GM23338 (cell line): ENCODE measurements around the gene SCTR. TPM values are rescaled to one million over a fixed set of nuclear protein-coding genes. Genes with fewer than 3 reads are reported as not detected.
A peak's percentile ranks its signal among the peaks of the same experiment; 100 is the strongest.

Experiments
- ATAC-seq: fragments of 200-7000 bp; cut with Tn5 transposase; 3 replicates; pipeline ENCODE4 v1.9.1; 2020
- DNase-seq: peaks from one replicate; pipeline ENCODE4 v3.0.0-alpha.2; 2015; ENCODE audit warnings: low spot score
- H2AFZ ChIP-seq: fragments of 200-600 bp; sonication (generic); 2 replicates; pipeline ENCODE4 v1.8.0; 2016; ENCODE audit warnings: antibody characterized with exemption, mild to moderate bottlenecking, moderate library complexity
- H3F3A ChIP-seq: fragments of 200-600 bp; sonication (generic); replicated peaks from 2 replicates; pipeline ENCODE4 v1.8.0; 2017; ENCODE audit warnings: antibody characterized with exemption, mixed run types, low read depth
- H3K27ac ChIP-seq: fragments of 200-600 bp; sonication (generic); 2 replicates; pipeline ENCODE4 v1.6.1; 2016; ENCODE audit warnings: low read depth
- H3K27me3 ChIP-seq: fragments of 200-600 bp; sonication (generic); 2 replicates; pipeline ENCODE4 v1.8.0; 2016; ENCODE audit warnings: mild to moderate bottlenecking, mixed run types, moderate library complexity; ENCODE audit not compliant: insufficient read depth
- H3K36me3 ChIP-seq: fragments of 200-600 bp; sonication (generic); 2 replicates; pipeline ENCODE4 v1.8.0; 2016; ENCODE audit warnings: mild to moderate bottlenecking; ENCODE audit not compliant: insufficient read depth
- H3K4me1 ChIP-seq: fragments of 200-600 bp; sonication (generic); 2 replicates; pipeline ENCODE4 v1.8.0; 2016; ENCODE audit warnings: mild to moderate bottlenecking, moderate library complexity; ENCODE audit not compliant: insufficient read depth
- H3K4me2 ChIP-seq: fragments of 200-600 bp; sonication (generic); 2 replicates; pipeline ENCODE4 v1.7.1; 2017; ENCODE audit warnings: mixed run types
- H3K4me3 ChIP-seq: fragments of 200-600 bp; sonication (generic); 2 replicates; pipeline ENCODE4 v1.6.1; 2016; ENCODE audit warnings: mixed run types
- H3K79me2 ChIP-seq: fragments of 200-600 bp; sonication (generic); replicated peaks from 2 replicates; pipeline ENCODE4 v1.8.0; 2017; ENCODE audit warnings: mild to moderate bottlenecking; ENCODE audit not compliant: insufficient read depth
- H3K9me2 ChIP-seq: fragments of 200-600 bp; sonication (generic); 2 replicates; pipeline ENCODE4 v1.8.0; 2017; ENCODE audit not compliant: insufficient read depth
- H4K20me1 ChIP-seq: fragments of 200-600 bp; sonication (generic); replicated peaks from 2 replicates; pipeline ENCODE4 v1.8.0; 2017; ENCODE audit warnings: mild to moderate bottlenecking; ENCODE audit not compliant: insufficient read depth
- H3K27ac Mint-ChIP-seq: 2 replicates; pipeline ENCODE4 v1.8.0; 2020; ENCODE audit warnings: inconsistent platforms, mild to moderate bottlenecking, moderate library complexity, mixed read lengths
- H3K27me3 Mint-ChIP-seq: 3 replicates; pipeline ENCODE4 v1.8.0; 2022; ENCODE audit warnings: low read depth, mild to moderate bottlenecking, moderate library complexity, mixed read lengths, inconsistent platforms; ENCODE audit not compliant: insufficient read depth, poor library complexity
- H3K36me3 Mint-ChIP-seq: 3 replicates; pipeline ENCODE4 v1.8.0; 2021; ENCODE audit warnings: low read depth, mild to moderate bottlenecking, inconsistent platforms, moderate library complexity, mixed read lengths
- H3K4me1 Mint-ChIP-seq: 3 replicates; pipeline ENCODE4 v1.8.0; 2020; ENCODE audit warnings: mild to moderate bottlenecking, inconsistent platforms, mixed read lengths
- H3K4me3 Mint-ChIP-seq: 3 replicates; pipeline ENCODE4 v1.8.0; 2021; ENCODE audit warnings: moderate library complexity, mild to moderate bottlenecking, inconsistent platforms, mixed read lengths
- H3K9me3 Mint-ChIP-seq: 3 replicates; pipeline ENCODE4 v1.8.0; 2020; ENCODE audit warnings: moderate library complexity, mild to moderate bottlenecking, inconsistent platforms, mixed read lengths
- CREB1 ChIP-seq: fragments of 250-450 bp; sonication (Bioruptor Pico); IDR thresholded peaks from 2 replicates; pipeline ENCODE4 v1.5.0; 2020; ENCODE audit warnings: low read depth, mild to moderate bottlenecking, moderate library complexity
- CTCF ChIP-seq, 2 experiments: fragments of 200-600 bp in 1 of 2; sonication (generic) in 1 of 2; conservative IDR thresholded peaks; 2 replicates each; pipeline versions ENCODE4 v1.5.1 to v1.6.1; 2016 to 2017; ENCODE audit warnings: antibody characterized with exemption in 2 of 2, low read depth in 2 of 2, mild to moderate bottlenecking in 2 of 2, moderate library complexity in 1 of 2
- ETS1 ChIP-seq: IDR thresholded peaks from 2 replicates; pipeline ENCODE4 v1.6.1; 2016; ENCODE audit warnings: antibody characterized with exemption
- EZH2 ChIP-seq: fragments of 200-600 bp; sonication (generic); IDR thresholded peaks from one replicate; pipeline ENCODE4 v1.8.0; 2017; ENCODE audit warnings: antibody characterized with exemption, mild to moderate bottlenecking, low read depth; ENCODE audit not compliant: unreplicated experiment
- EZH2phosphoT487 ChIP-seq: fragments of 200-600 bp; sonication (generic); IDR thresholded peaks from one replicate; pipeline ENCODE4 v1.8.1; 2018; ENCODE audit warnings: antibody characterized with exemption; ENCODE audit not compliant: unreplicated experiment
- JUNB ChIP-seq: IDR thresholded peaks from one replicate; pipeline ENCODE4 v1.6.1; 2016; ENCODE audit warnings: antibody characterized with exemption; ENCODE audit not compliant: unreplicated experiment
- NANOG ChIP-seq: IDR thresholded peaks from 2 replicates; pipeline ENCODE4 v1.6.1; 2016; ENCODE audit warnings: antibody characterized with exemption, borderline replicate concordance
- POLR2AphosphoS5 ChIP-seq: IDR thresholded peaks from 2 replicates; pipeline ENCODE4 v1.6.1; 2016; ENCODE audit warnings: antibody characterized with exemption, low read depth
- REST ChIP-seq: IDR thresholded peaks from one replicate; pipeline ENCODE4 v1.6.1; 2018; ENCODE audit warnings: antibody characterized with exemption; ENCODE audit not compliant: unreplicated experiment
- STAT1 ChIP-seq: IDR thresholded peaks from one replicate; pipeline ENCODE4 v1.6.1; 2016; ENCODE audit warnings: antibody characterized with exemption; ENCODE audit not compliant: unreplicated experiment
- ZNF114 ChIP-seq: fragments of 250-450 bp; sonication (Bioruptor Pico); IDR thresholded peaks from 2 replicates; pipeline ENCODE4 v1.5.0; 2020; ENCODE audit warnings: mild to moderate bottlenecking, moderate library complexity
- ZNF331 ChIP-seq: fragments of 250-450 bp; sonication (Bioruptor Pico); IDR thresholded peaks from 2 replicates; pipeline ENCODE4 v1.5.0; 2020; ENCODE audit warnings: low read depth, mild to moderate bottlenecking, moderate library complexity
- ZNF462 ChIP-seq: fragments of 250-450 bp; sonication (Bioruptor Pico); IDR thresholded peaks from 2 replicates; pipeline ENCODE4 v1.5.0; 2020; ENCODE audit warnings: mild to moderate bottlenecking, moderate library complexity
- polyA plus RNA-seq: library from polyadenylated mRNA; unstranded; fragments of >200 nt; fragmentation: Nextera tagmentation; extraction: Ambion mirVana; gene quantifications from 2 replicates; pipeline ENCODE4 v1.2.1, GENCODE V29; 2016
- total RNA-seq: library from RNA; depleted of rRNA; stranded (reverse); fragments of >200 nt; shearing (Covaris generic); gene quantifications from 2 replicates; pipeline ENCODE4 v1.2.3, GENCODE V29; 2014

The SCTR gene
- total and polyA plus RNA-seq, 2 experiments from 2014 or later = not detected

GRCh38 chr2:119426801-119427395 is 97.4 kb downstream of the SCTR start:
- Histone ChIP-seq H3K4me3 (no peak overlapping the region), H3K36me3 (no peaks in the 10 kb centered on the region; the same call in 1 of the 2 replicates), H3F3A (0 out of 2 replicates have a peak, but pooled peaks cover 7% of the 10 kb centered on the region), H2AFZ (peak overlapping the region; percentile 91), H4K20me1 (no peaks in the 10 kb centered on the region), H3K4me2 (no peak overlapping the region), H3K9me2 (no peaks in the 10 kb centered on the region), H3K79me2 (no peaks in the 10 kb centered on the region), H3K27me3 (0 out of 2 replicates have a peak, but pooled peaks cover 9% of the 10 kb centered on the region), H3K27ac (no peak overlapping the region), H3K4me1 (peaks cover 23% of the 10 kb centered on the region)
- Mint-ChIP-seq H3K36me3 (peaks cover under 1% of the 10 kb centered on the region; the same call in 1 of the 3 replicates), H3K27ac (no peak overlapping the region), H3K4me3 (no peak overlapping the region), H3K9me3 (peaks cover 7% of the 10 kb centered on the region), H3K4me1 (peaks cover 37% of the 10 kb centered on the region), H3K27me3 (peaks cover 7% of the 10 kb centered on the region)
- TF ChIP-seq CTCF (conservative IDR thresholded peaks at IDR 0.05; ENCODE audit: low read depth in 2 of 2) (no peak), ZNF462 (no peak), NANOG (no peak), ZNF331 (no peak), POLR2AphosphoS5 (no peak), ETS1 (no peak), JUNB (no peak), CREB1 (CRISPR knock-in tag) (no peak), REST (no peak), EZH2 (no peak), ZNF114 (CRISPR knock-in tag) (no peak), EZH2phosphoT487 (no peak), STAT1 (no peak)
- DNase-seq (no peak), ATAC-seq (peak; percentile 4; the same call in 1 of the 3 replicates)
